ENCODE results near the gene C16orf96.
"Not testable (repeated sequence)": the region's sequence is repeated elsewhere in the genome, so short reads cannot be mapped to it uniquely, and the experiment has no call there.

C16orf96 gene

DNA sequence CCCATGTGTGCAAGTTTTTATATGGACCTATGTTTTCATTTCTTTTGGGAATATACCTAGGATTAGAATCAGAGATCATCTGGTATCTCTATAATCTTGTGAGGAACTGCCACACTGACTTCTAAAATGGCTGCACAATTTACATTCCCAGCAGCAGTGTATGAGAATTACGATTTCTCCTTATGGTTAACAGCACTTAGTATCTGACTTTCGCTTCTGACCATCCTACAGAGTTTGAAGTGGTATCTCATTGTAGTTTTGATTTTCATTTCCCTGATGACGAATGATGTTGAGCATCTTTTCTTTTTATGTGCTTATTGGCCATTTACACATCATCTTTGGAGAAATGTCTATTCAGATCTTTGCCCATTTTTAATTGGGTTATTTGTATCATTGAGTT, 10.0 kb downstream of the C16orf96 start:
- DNase-seq, result no peak

DNA sequence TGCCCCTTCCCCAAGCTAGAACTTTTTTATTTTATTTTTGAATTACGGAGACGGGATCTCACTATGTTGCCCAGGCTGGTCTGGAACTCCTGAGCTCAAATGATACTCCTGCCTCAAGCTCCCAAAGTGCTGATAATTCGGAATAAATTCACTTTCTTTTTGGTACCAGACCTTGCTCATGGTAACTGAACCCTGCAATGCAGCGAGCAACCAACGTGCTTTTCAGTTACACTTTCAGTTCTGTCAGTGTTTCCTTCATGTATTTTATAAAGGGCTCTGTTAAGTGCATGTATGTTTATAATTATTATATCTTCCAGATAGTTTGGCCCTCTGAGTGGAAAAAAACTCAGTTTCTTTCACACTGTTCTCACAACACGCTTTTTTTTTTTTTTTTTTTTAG, 13.9 kb downstream of the C16orf96 start:
- DNase-seq, result no peak

DNA sequence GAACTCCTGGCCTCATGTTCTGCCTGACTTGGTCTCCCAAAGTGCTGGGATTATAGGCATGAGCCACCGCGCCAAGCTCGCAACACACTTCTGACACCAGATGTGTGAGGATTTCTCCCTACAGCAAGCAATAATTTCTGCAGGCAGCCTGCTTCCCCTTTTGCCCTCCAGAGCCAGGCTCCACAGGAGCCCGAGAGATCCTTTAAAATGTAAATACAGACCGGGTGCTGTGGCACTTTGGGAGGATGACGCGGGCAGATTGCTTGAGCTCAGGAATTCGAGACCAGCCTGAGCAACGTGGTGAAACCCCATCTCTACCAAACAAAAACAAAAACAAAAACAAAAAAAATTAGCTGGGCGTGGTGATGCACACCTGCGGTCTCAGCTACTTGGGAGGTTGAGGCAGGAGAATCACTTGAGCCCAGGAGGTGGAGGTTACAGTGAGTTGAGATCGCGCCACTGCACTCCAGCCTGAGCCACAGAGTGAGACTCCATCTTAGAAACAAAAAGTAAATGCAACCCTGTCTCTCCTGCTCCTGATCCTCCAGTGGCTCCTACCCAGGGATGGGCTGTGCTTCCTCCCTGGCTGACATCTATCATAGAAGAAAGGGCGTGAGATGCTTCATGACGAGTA, 14.7 kb downstream of the C16orf96 start:
- DNase-seq, result no peak

DNA sequence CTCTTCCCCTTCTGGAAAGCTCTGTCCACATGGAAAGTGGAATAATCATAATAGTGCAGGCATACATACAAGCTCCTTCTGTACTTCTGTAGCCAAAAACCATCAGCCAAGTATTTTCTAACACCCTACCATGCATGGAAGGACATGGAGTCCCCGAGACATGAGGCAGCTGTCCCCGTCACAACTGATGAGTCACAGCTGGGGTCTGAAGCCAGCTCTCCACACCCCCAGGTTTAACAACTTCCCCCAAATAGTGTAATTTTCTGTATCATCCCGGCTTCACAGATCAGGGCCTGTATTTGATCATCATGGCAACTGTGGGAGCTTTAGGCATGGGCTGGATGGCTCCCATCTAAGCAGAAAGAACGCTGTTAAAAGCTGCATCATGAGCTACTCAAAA, 16.6 kb downstream of the C16orf96 start:
- DNase-seq, result no peak

DNA sequence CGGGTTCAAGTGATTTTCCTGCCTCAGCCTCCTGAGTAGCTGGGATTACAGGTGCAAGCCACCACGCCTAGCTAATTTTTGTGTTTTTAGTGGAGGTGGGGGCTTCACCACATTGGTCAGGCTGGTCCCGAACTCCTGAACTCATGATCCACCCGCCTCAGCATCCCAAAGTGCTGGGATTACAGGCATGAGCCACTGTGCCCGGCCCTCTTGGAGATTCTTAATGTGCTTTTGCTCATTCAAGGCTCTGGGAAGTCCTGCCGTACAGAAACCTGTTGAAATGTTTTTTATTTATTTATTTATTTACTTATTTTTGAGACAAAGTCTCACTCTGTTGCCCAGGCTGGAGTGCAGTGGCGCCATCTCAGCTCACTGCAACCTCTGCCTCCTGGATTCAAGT, 17.8 kb downstream of the C16orf96 start:
- not testable (repeated sequence) for DNase-seq

GRCh38 chr16:4574919-4575705, 19.0 kb downstream of the C16orf96 start:
- no peak for DNase-seq

- no peak for DNase-seq
These were observed 19.9 kb downstream of the C16orf96 start for GRCh38 chr16:4576008-4576407.

DNA sequence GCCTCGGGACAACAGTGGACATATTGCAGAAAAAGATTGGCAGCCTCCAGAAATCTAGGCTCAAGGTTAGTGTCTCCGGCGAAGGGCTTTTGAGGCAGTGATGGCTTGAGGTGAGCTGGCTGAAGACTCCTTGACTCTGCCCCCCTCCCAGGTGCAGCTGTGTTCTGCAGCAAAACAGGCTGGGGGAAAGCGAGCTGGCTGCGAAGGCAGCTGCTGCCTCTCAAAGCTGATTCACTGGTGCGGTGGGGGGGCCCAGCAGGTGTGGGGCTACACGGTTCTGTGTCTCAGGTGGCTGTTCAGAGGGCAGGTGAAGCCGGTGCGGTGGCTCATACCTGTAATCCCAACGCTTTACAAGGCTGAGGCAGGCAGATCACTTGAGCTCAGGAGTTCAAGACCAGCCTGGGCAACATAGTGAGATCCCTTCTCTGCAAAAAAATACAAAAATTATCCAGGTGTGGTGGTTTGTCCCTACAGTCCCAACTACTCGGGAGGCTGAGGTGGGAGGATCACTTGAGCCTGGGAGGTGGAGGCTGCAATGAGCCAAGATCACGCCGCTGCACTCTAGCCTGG, 22.9 kb downstream of the C16orf96 start:
- DNase-seq, result peak in 1 of 2 experiments; percentile 38

GRCh38 chr16:4580250-4580649, 24.1 kb downstream of the C16orf96 start:
- no peak for DNase-seq

GRCh38 chr16:4583906-4584305, 27.8 kb downstream of the C16orf96 start:
- no peak for DNase-seq

DNA sequence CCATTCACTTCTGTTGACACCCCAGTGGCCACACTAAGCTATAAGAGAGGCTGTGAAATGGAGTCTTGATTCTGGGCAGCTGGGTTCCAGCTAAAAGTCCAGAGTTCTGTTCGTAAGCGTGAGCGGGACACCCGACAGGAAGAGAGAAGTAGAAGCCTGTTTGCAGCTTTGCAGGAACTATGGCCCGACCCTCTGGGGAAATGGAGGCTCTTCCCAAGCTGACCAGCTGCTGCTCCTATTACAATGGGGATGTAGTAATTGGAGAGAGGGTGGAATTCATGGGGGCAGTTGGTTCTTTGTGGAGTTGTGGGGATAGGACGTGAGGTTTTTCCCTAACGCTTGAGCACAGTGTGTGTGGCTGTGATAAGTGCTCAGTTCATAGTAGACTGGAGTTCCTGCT, 30.2 kb downstream of the C16orf96 start:
- no peak for DNase-seq

- no peak for DNase-seq
These were observed 32.2 kb downstream of the C16orf96 start for GRCh38 chr16:4588386-4588785.

DNA sequence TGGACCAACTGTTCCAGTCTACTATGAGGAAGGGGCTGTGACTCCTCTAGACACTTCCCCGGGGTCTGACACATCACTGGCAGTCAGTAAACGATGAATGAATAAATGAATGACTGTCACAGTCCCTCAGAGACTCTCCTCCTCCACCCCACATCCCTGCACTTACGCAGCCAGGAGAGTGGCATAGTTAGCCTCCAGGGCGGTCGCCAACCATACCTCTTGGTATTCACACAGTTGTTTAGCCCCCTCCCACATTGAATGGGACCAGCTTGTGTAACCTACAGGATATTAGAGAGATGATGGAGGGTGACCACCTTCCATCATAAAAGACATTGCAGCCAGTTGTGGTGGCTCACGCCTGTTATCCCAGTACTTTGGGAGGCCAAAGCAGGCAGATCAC, 32.8 kb downstream of the C16orf96 start:
- DNase-seq, result no peak

DNA sequence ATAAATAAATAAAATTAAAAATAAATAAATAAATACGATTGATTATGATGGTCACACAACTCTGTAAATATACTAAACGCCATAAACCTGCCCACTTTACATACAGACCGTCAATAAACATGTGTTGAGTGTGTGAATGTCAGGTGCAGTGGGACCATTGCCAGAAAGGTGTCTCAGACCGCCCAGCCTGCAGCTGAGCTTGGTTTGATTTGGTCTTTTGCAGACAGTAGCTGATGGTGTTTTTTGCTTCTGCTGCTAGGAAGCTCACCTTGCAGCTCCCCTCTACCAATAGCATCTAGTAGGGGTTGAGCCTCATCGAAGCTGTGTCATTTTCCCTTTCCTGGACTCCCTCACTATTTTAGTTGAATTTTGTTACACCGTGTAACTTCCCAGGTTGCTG, 35.1 kb downstream of the C16orf96 start:
- DNase-seq, result no peak

GRCh38 chr16:4591706-4592470, 35.7 kb downstream of the C16orf96 start:
- DNase-seq, result no peak

GRCh38 chr16:4593086-4593485, 36.9 kb downstream of the C16orf96 start:
- DNase-seq, result peak in 1 of 2 experiments; percentile 50

DNA sequence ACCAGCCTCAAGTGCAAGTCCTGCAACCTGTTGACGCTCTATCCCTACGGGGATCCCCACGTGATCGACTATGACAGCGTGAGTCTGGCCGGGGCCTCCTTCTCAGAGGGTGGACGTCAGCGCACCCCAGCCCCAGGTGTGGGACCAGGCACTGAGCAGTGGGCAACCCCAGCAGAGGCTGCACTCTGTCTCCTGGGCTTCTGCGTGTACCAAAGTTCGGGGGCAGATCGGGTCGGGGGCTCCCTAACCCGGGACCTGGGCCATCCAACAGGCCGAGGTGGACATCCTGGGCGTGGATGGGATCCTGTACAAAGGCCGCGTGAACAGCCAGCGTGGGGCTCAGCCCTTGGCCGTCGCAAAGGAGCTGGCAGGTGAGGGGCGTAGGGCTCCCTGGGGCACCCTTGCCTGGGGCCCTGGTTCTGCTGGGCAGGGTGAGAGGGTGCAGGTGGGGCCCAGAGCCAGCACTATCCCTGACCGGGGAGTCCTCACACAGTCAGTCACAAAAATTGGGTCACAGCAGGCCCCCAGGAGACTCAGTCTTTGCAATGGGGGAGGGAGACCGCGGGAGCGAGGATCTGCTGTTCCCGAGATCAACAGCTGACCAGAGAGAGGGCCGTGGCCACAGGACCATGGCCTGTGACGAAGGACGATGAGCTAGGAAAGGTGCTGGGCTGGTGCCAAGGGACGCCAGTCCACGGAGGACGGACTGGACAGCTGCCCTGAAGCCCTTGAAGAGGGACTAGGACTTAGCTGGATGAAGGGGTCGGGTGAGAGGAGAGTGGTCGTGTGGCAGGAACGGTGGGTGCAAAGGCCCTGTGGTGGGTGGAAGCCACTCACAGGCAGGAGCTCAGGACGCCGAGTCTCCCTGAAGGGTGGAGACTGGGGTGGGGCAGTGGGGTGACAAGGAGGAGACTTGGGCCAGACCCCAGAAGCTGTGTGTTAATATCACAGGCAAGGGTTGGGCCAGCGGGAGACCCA, 38.6 kb downstream of the C16orf96 start:
- no peak for DNase-seq

- no peak for DNase-seq
These were observed 41.0 kb downstream of the C16orf96 start for GRCh38 chr16:4597174-4597573.

- no peak for DNase-seq
These were observed 42.9 kb downstream of the C16orf96 start for GRCh38 chr16:4599037-4599436.

- DNase-seq, result no peak
These were observed 43.4 kb downstream of the C16orf96 start for GRCh38 chr16:4599545-4599944.

DNA sequence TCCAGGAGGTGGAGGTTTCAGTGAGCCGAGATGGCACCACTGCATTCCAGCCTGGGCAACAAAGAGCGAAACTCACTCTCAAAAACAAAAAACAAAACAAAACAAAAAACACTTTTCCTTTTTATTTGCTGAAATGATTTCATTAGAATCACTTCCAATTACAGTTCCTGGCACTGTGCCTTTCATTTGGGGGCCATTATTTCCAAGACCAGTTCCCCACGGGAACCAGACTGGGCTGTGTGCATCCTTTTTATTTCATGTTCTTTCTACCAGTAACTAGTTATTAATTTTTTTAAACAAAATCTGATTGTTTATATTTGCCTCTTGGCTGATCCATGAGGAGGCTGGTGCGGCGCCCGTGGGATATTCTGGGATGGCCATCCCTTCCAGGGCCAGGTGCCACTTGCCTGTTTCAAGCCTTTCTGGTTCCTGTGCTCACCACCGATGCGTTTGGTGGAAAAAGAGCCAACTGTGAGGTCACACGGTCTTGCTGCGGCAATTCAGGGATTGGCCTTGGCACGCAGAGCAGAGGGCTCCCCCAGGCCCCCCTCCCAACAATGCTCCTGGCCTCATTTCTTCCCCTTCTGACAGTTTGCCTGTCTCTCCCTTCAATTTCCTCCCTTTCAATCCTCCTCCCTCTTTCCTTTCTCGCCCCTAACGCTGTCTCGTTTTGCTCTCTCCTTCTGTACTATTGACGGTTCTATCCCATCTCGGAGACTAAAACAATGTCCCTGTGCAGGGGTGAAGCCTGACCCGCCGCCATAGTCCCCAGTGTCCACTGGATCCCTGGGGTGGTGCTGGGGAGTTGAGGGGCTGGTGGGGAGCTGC, 45.1 kb downstream of the C16orf96 start:
- peak in 1 of 2 experiments; percentile 56 for DNase-seq

Data from SHP77 (cell line).